HCT116 (cell line): ENCODE data around the gene TTC38. TPM values are rescaled to one million over a fixed set of nuclear protein-coding genes. Genes with fewer than 3 reads are reported as not detected.

Source experiments
- ATAC-seq: fragments of 200-7000 bp; cut with Tn5 transposase; 2 replicates; pipeline ENCODE4 v1.9.1; 2020; ENCODE audit warnings: mild to moderate bottlenecking, moderate library complexity
- BruUV-seq: library from RNA; stranded (reverse); fragments of 400-500 nt; replicated peaks from 2 replicates; lab custom pipeline; 2021; lab: Mats Ljungman, UMichigan
- CTCF ChIA-PET: fragments of 300-600 bp; sonication (Branson Sonifier 250); formaldehyde crosslinking; loops from one replicate; lab custom pipeline; 2021; ENCODE audit warnings: antibody characterized with exemption; lab: Charles Lee
- POLR2A ChIA-PET: fragments of 300-600, 350-600 bp; sonication (Branson Sonifier 250); formaldehyde crosslinking; loops from one replicate; lab custom pipeline; 2021; ENCODE audit warnings: antibody characterized with exemption; lab: Charles Lee
- RAD21 ChIA-PET, 2 experiments: fragments of 300-600 bp; sonication (Branson Sonifier 250); formaldehyde crosslinking; loops; one replicate each; lab custom pipeline; 2023; ENCODE audit warnings: low total read pairs in 2 of 2; ENCODE audit not compliant: uncharacterized antibody in 2 of 2, unreplicated experiment in 2 of 2, low non-redundant PET in 1 of 2; lab: Charles Lee
- DNase-seq: peaks from one replicate; pipeline ENCODE4 v3.0.0-alpha.2; 2010; ENCODE audit warnings: low read depth, low spot score
- H2AFZ ChIP-seq: fragments of 200-600 bp; shearing (Covaris generic), sonication (generic); 2 replicates; pipeline ENCODE4 v1.6.1; 2017; ENCODE audit warnings: low read depth, mixed run types, mixed read lengths, antibody characterized with exemption, low read length; ENCODE audit not compliant: poor library complexity, severe bottlenecking
- H3K27ac ChIP-seq: 2 replicates; pipeline ENCODE4 v1.5.1; 2012; ENCODE audit warnings: low read depth, low read length
- H3K27me3 ChIP-seq: fragments of 200-600 bp; sonication (generic); 2 replicates; pipeline ENCODE4 v1.6.1; 2016; ENCODE audit warnings: mixed run types, low read length, mixed read lengths; ENCODE audit not compliant: insufficient read depth
- H3K36me3 ChIP-seq, 2 experiments: fragments of 200-500 bp in 1 of 2; fragments of 200-600 bp in 1 of 2; sonication (Bioruptor generic) in 1 of 2; sonication (generic) in 1 of 2; 2 replicates each; pipeline versions ENCODE4 v1.5.1 to v1.6.1; 2014 to 2016; ENCODE audit warnings: low read length in 2 of 2, inconsistent platforms in 1 of 2, mixed read lengths in 1 of 2, mixed run types in 1 of 2; ENCODE audit not compliant: insufficient read depth in 2 of 2, control insufficient read depth in 1 of 2
- H3K4me1 ChIP-seq, 2 experiments: fragments of 200-600 bp in 1 of 2; sonication (generic) in 1 of 2; 2 replicates each; pipeline versions ENCODE4 v1.5.1 to v1.6.1; 2012 to 2017; ENCODE audit warnings: low read length in 2 of 2, inconsistent platforms in 1 of 2, mild to moderate bottlenecking in 1 of 2, mixed read lengths in 1 of 2, mixed run types in 1 of 2, moderate library complexity in 1 of 2; ENCODE audit not compliant: insufficient read depth in 2 of 2, control insufficient read depth in 1 of 2
- H3K4me2 ChIP-seq: fragments of 200-600 bp; sonication (generic); 2 replicates; pipeline ENCODE4 v1.6.1; 2017; ENCODE audit warnings: mixed run types, low read length, mixed read lengths
- H3K4me3 ChIP-seq, 2 experiments: fragments of 200-600 bp in 1 of 2; sonication (generic) in 1 of 2; replicated peaks in 1 of 2; 2 replicates each; pipeline ENCODE4 v1.5.1; 2011 to 2016; ENCODE audit warnings: low read length in 2 of 2, control low read depth in 1 of 2, low read depth in 1 of 2, mild to moderate bottlenecking in 1 of 2, mixed read lengths in 1 of 2, mixed run types in 1 of 2
- H3K79me2 ChIP-seq: fragments of 200-600 bp; sonication (generic); 2 replicates; pipeline ENCODE4 v1.6.1; 2017; ENCODE audit warnings: mild to moderate bottlenecking, mixed run types, low read length, moderate library complexity, mixed read lengths; ENCODE audit not compliant: insufficient read depth
- H3K9ac ChIP-seq: fragments of 200-600 bp; sonication (generic); 2 replicates; pipeline ENCODE4 v1.6.1; 2016; ENCODE audit warnings: low read length, mixed read lengths
- H3K9me2 ChIP-seq: fragments of 200-600 bp; sonication (generic), shearing (Covaris generic); 2 replicates; pipeline ENCODE4 v1.6.1; 2017; ENCODE audit warnings: mixed run types, mild to moderate bottlenecking, moderate library complexity; ENCODE audit not compliant: insufficient read depth
- H3K9me3 ChIP-seq, 2 experiments: fragments of 200-500 bp in 1 of 2; fragments of 200-600 bp in 1 of 2; sonication (Bioruptor generic) in 1 of 2; sonication (generic) in 1 of 2; 2 replicates each; pipeline ENCODE4 v1.6.1; 2014 to 2017; ENCODE audit warnings: low read length in 2 of 2, mixed read lengths in 2 of 2, inconsistent platforms in 1 of 2, low read depth in 1 of 2, mild to moderate bottlenecking in 1 of 2, mixed run types in 1 of 2, moderate library complexity in 1 of 2; ENCODE audit not compliant: control insufficient read depth in 1 of 2, insufficient read depth in 1 of 2
- H4K20me1 ChIP-seq: fragments of 200-600 bp; sonication (generic), shearing (Covaris generic); 2 replicates; pipeline ENCODE4 v1.6.1; 2017; ENCODE audit warnings: mixed run types, mild to moderate bottlenecking, moderate library complexity; ENCODE audit not compliant: insufficient read depth
- ATF3 ChIP-seq: IDR thresholded peaks from 2 replicates; pipeline ENCODE4 v1.6.1; 2012
- CBX3 ChIP-seq: IDR thresholded peaks from 2 replicates; pipeline ENCODE4 v1.6.1; 2012; ENCODE audit warnings: low read depth
- CEBPB ChIP-seq: IDR thresholded peaks from 2 replicates; pipeline ENCODE4 v1.6.1; 2012; ENCODE audit warnings: low read depth
- EGR1 ChIP-seq: IDR thresholded peaks from 2 replicates; pipeline ENCODE4 v1.6.1; 2012; ENCODE audit warnings: low read depth
- EZH2 ChIP-seq: fragments of 200-600 bp; sonication (generic); IDR thresholded peaks from 2 replicates; pipeline ENCODE4 v1.6.1; 2017; ENCODE audit warnings: antibody characterized with exemption, mixed run types
- EZH2phosphoT487 ChIP-seq: fragments of 200-600 bp; IDR thresholded peaks from 2 replicates; pipeline ENCODE4 v1.6.1; 2018; ENCODE audit warnings: antibody characterized with exemption, borderline replicate concordance
- FOSL1 ChIP-seq: IDR thresholded peaks from 2 replicates; pipeline ENCODE4 v1.6.1; 2012; ENCODE audit warnings: low read depth
- MAX ChIP-seq: IDR thresholded peaks from 2 replicates; pipeline ENCODE4 v1.6.1; 2012
- POLR2A ChIP-seq: IDR thresholded peaks from 2 replicates; pipeline ENCODE4 v1.7.0; 2011; ENCODE audit warnings: borderline replicate concordance; ENCODE audit not compliant: insufficient read depth, insufficient read length; ENCODE audit errors: extremely low read depth
- SRF ChIP-seq: IDR thresholded peaks from 2 replicates; pipeline ENCODE4 v1.6.1; 2012; ENCODE audit warnings: low read depth
- TCF7L2 ChIP-seq: IDR thresholded peaks from 2 replicates; pipeline ENCODE4 v1.7.0; 2011; ENCODE audit warnings: borderline replicate concordance, inconsistent platforms; ENCODE audit not compliant: insufficient read depth, insufficient read length; ENCODE audit errors: extremely low read depth
- ZFX ChIP-seq: fragments of 450-650 bp; IDR thresholded peaks from 2 replicates; pipeline ENCODE4 v1.6.1; 2017
- intact Hi-C: fragments of 100-400 bp; cut with micrococcal nuclease; formaldehyde crosslinking; loops from 2 replicates; pipeline ENCODE4 v1.10.0; 2022
- total RNA-seq: library from RNA; stranded (reverse); gene quantifications from one replicate; pipeline ENCODE4 v1.2.1, GENCODE V29; 2021; ENCODE audit not compliant: unreplicated experiment
- TF ChIP-seq, protein P1 (sequence below): IDR thresholded peaks from 2 replicates; pipeline ENCODE4 v1.6.1; 2011; ENCODE audit warnings: mild to moderate bottlenecking, low read length, moderate library complexity; ENCODE audit not compliant: insufficient replicate concordance; ENCODE audit errors: extremely low read depth

The TTC38 gene
- total RNA-seq, 1 experiment from 2014 or later, result 22.9 TPM

- Histone ChIP-seq H2AFZ (no peak overlapping the region), H3K9ac (no peak overlapping the region), H3K9me2 (no peaks in the 10 kb centered on the region), H3K4me2 (no peak overlapping the region), H3K9me3 (no peaks in the 10 kb centered on the region), H3K79me2 (peaks cover 64% of the 10 kb centered on the region), H3K36me3 (peaks cover 10 to 27% of the 10 kb centered on the region in 2 experiments; a peak in 3 of 4 replicates), H3K4me1 (peaks cover 14 to 24% of the 10 kb centered on the region in 2 experiments; a peak in 3 of 4 replicates), H4K20me1 (no peaks in the 10 kb centered on the region), H3K4me3 (no peak overlapping the region), H3K27ac (no peak overlapping the region), H3K27me3 (no peaks in the 10 kb centered on the region)
- DNase-seq, result no peak
- intact Hi-C loops, result loop anchor here (5.0 kb wide), 1 partner anchor 177 kb away; no protein-coding TSS in a partner anchor
- CTCF ChIA-PET, result no interaction called here
- RAD21 ChIA-PET, result no interaction called here
- POLR2A ChIA-PET, result no interaction called here
- no peak for ATAC-seq
- BruUV-seq, result no TSS peak
- TF ChIP-seq ATF3 (no peak), MAX (no peak), EZH2phosphoT487 (no peak), FOSL1 (no peak), TCF7L2 (no peak), SRF (no peak), CBX3 (no peak), EGR1 (no peak), ZFX (no peak), EZH2 (no peak), POLR2A (no peak), CEBPB (no peak)
- TF ChIP-seq, protein P1, sequence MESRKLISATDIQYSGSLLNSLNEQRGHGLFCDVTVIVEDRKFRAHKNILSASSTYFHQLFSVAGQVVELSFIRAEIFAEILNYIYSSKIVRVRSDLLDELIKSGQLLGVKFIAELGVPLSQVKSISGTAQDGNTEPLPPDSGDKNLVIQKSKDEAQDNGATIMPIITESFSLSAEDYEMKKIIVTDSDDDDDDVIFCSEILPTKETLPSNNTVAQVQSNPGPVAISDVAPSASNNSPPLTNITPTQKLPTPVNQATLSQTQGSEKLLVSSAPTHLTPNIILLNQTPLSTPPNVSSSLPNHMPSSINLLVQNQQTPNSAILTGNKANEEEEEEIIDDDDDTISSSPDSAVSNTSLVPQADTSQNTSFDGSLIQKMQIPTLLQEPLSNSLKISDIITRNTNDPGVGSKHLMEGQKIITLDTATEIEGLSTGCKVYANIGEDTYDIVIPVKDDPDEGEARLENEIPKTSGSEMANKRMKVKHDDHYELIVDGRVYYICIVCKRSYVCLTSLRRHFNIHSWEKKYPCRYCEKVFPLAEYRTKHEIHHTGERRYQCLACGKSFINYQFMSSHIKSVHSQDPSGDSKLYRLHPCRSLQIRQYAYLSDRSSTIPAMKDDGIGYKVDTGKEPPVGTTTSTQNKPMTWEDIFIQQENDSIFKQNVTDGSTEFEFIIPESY, result no peak
Measured at GRCh38 chr22:46299101-46299500, 31.3 kb downstream of the TTC38 start.
